Measurements from ENCODE around the gene SF3A2. TPM values are rescaled to one million over a fixed set of nuclear protein-coding genes. Genes with fewer than 3 reads are reported as not detected.
"Not testable (repeated sequence)": the region's sequence is repeated elsewhere in the genome, so short reads cannot be mapped to it uniquely, and the experiment has no call there.

SF3A2 gene
- total RNA-seq, 4 donors from 2014 or later = 23.9 to 29.2 (median 26.5) TPM

GRCh38 chr19:2277138-2277537 lies 40.5 kb downstream of the SF3A2 start:
- TF ChIP-seq CTCF (IDR thresholded peaks at IDR 0.05 in 4 of 5, conservative IDR thresholded peaks at IDR 0.05 in 1 of 5) = no peak
- no peak for TF ChIP-seq POLR2A (IDR thresholded peaks at IDR 0.05)
- no peaks in the 10 kb centered on the region for H3K27me3 ChIP-seq
- no peaks in the 10 kb centered on the region for H3K9me3 ChIP-seq
- in situ Hi-C loops (cut with MboI; ENCODE audit: low sequenced_read_pairs in 4 of 4) = loop anchor here (5.0 to 25.0 kb wide), 2 partner anchors 40 to 110 kb away; partner anchors contain the start of genes PLEKHJ1 (in 1 of the 4) and SF3A2 (in 1 of the 4)
- peaks cover 0 to 14% of the 10 kb centered on the region in 2 donors for H3K36me3 ChIP-seq
- intact Hi-C loops (cut with DNase I; ENCODE audit: low total_unique reads) = loop anchor here (5.0 kb wide), 1 partner anchor 40 kb away; no protein-coding TSS in a partner anchor
- ATAC-seq = no peak
- peaks cover 24 to 38% of the 10 kb centered on the region in 2 donors for H3K4me1 ChIP-seq
- DNase-seq = no peak
- no peak overlapping the region for H3K4me3 ChIP-seq
- no peak overlapping the region for H3K27ac ChIP-seq

- in situ Hi-C loops (cut with MboI; ENCODE audit: low sequenced_read_pairs in 4 of 4) = loop anchor here (5.0 to 25.0 kb wide), 2 partner anchors 41 to 109 kb away; partner anchors contain the start of genes PLEKHJ1 (in 1 of the 4) and SF3A2 (in 1 of the 4)
- H3K9me3 ChIP-seq = no peaks in the 10 kb centered on the region
- intact Hi-C loops (cut with DNase I; ENCODE audit: low total_unique reads) = loop anchor here (5.0 kb wide), 1 partner anchor 39 kb away; no protein-coding TSS in a partner anchor
These were observed 42.0 kb downstream of the SF3A2 start for GRCh38 chr19:2278459-2279158.

GRCh38 chr19:2280633-2281264 lies 44.1 kb downstream of the SF3A2 start:
- Histone ChIP-seq H3K4me3 (no peak overlapping the region), H3K27me3 (no peaks in the 10 kb centered on the region), H3K4me1 (peaks cover 0 to 12% of the 10 kb centered on the region in 2 donors), H3K9me3 (no peaks in the 10 kb centered on the region), H3K27ac (no peak overlapping the region), H3K36me3 (no peaks in the 10 kb centered on the region)
- intact Hi-C loops (cut with DNase I; ENCODE audit: low total_unique reads) = no loop called here
- TF ChIP-seq CTCF (IDR thresholded peaks at IDR 0.05 in 4 of 5, conservative IDR thresholded peaks at IDR 0.05 in 1 of 5) (no peak), POLR2A (IDR thresholded peaks at IDR 0.05) (no peak)
- DNase-seq (no peak), ATAC-seq (no peak)
- in situ Hi-C loops (cut with MboI; ENCODE audit: low sequenced_read_pairs in 4 of 4) = loop anchor here (25.0 kb wide), 1 partner anchor 107 kb away; no protein-coding TSS in a partner anchor

More at GRCh38 chr19:2278459-2279158, 42.0 kb downstream of the SF3A2 start:
- no peak overlapping the region for H3K4me3 ChIP-seq
- no peaks in the 10 kb centered on the region for H3K27me3 ChIP-seq
- H3K27ac ChIP-seq = no peak overlapping the region
- no peak for DNase-seq
- TF ChIP-seq CTCF (IDR thresholded peaks at IDR 0.05 in 4 of 5, conservative IDR thresholded peaks at IDR 0.05 in 1 of 5) = no peak
- no peak for TF ChIP-seq POLR2A (IDR thresholded peaks at IDR 0.05)
- no peaks in the 10 kb centered on the region for H3K36me3 ChIP-seq
- no peak for ATAC-seq
- H3K4me1 ChIP-seq = peaks cover 9 to 27% of the 10 kb centered on the region in 2 donors

- H3K27me3 ChIP-seq; DNase-seq; H3K36me3 ChIP-seq; H3K9me3 ChIP-seq; ATAC-seq; intact Hi-C loops (cut with DNase I; ENCODE audit: low total_unique reads): not testable (repeated sequence)
- Histone ChIP-seq H3K4me3 (peak overlapping the region in 3 of 4 donors; percentile 30 to 43 (median 41)), H3K4me1 (peaks cover 0 to 12% of the 10 kb centered on the region in 2 donors), H3K27ac (peak overlapping the region in 1 of 4 donors; percentile 42)
- in situ Hi-C loops (cut with MboI; ENCODE audit: low sequenced_read_pairs in 4 of 4) = loop anchor here (25.0 kb wide), 1 partner anchor 106 kb away; no protein-coding TSS in a partner anchor
These were observed 44.8 kb downstream of the SF3A2 start for GRCh38 chr19:2281265-2282061.

All from gastrocnemius medialis (tissue), 4 donors.